GM12878 (cell line): ENCODE results near the gene TNNT2.

Experiments used
- BMI1 ChIP-seq: fragments of 450-650 bp; IDR thresholded peaks from 2 replicates; pipeline ENCODE4 v1.6.1; 2016; ENCODE audit warnings: mild to moderate bottlenecking, moderate library complexity, borderline replicate concordance
- JUNB ChIP-seq: IDR thresholded peaks from 2 replicates; pipeline ENCODE4 v1.6.1; 2016; ENCODE audit warnings: antibody characterized with exemption, mild to moderate bottlenecking
- NBN ChIP-seq: fragments of 450-650 bp; IDR thresholded peaks from 2 replicates; pipeline ENCODE4 v1.6.1; 2016
- TF ChIP-seq, protein P1 (sequence below), 3 experiments: IDR thresholded peaks in 2 of 3; conservative IDR thresholded peaks in 1 of 3; 2 replicates each; pipeline ENCODE4 v1.5.1; 2011; ENCODE audit warnings: low read depth in 3 of 3, low read length in 3 of 3, mild to moderate bottlenecking in 3 of 3, control low read depth in 2 of 3, moderate library complexity in 2 of 3, inconsistent platforms in 1 of 3, mixed read lengths in 1 of 3; ENCODE audit not compliant: control insufficient read depth in 2 of 3, insufficient read depth in 1 of 3; ENCODE audit errors: extremely low read depth in 1 of 3

DNA sequence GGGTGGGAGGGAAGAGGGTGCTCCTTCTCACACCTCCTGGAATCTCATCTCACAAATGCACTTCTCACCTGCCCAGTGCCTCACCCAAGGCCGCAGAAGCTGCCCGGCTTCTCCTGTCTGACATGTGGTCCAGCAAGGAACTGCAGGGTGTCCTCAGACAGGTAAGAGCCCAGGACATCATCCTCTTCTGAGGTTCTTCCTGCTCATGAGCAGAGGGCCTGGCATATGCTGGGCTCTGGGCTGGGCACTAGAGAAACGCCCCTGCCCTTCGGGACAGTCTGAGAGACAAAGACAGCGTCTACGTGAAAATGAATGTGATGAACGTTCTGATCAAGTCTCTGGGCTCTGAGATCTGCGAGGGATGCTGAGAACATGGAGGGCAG is 51.8 kb downstream of the TNNT2 start:
- no peak for TF ChIP-seq BMI1
- no peak for TF ChIP-seq JUNB
- TF ChIP-seq NBN = no peak
- TF ChIP-seq, protein P1, sequence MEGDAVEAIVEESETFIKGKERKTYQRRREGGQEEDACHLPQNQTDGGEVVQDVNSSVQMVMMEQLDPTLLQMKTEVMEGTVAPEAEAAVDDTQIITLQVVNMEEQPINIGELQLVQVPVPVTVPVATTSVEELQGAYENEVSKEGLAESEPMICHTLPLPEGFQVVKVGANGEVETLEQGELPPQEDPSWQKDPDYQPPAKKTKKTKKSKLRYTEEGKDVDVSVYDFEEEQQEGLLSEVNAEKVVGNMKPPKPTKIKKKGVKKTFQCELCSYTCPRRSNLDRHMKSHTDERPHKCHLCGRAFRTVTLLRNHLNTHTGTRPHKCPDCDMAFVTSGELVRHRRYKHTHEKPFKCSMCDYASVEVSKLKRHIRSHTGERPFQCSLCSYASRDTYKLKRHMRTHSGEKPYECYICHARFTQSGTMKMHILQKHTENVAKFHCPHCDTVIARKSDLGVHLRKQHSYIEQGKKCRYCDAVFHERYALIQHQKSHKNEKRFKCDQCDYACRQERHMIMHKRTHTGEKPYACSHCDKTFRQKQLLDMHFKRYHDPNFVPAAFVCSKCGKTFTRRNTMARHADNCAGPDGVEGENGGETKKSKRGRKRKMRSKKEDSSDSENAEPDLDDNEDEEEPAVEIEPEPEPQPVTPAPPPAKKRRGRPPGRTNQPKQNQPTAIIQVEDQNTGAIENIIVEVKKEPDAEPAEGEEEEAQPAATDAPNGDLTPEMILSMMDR (IDR thresholded peaks at IDR 0.05 in 2 of 3, conservative IDR thresholded peaks at IDR 0.05 in 1 of 3; ENCODE audit: control insufficient read depth in 2 of 3, extremely low read depth in 1 of 3, insufficient read depth in 1 of 3, low read depth in 3 of 3, low read length in 3 of 3) = no peak
